ENCODE data around the gene ANKRD26. TPM values are rescaled to one million over a fixed set of nuclear protein-coding genes. Genes with fewer than 3 reads are reported as not detected.

The ANKRD26 gene
- total and polyA plus RNA-seq, 9 of the 15 experiments (the other 6 are each of a cell fraction or from before 2014, with no cell fraction given) = 2.3 to 12.3 (median 4.9) TPM

GRCh38 chr10:27145937-27146336 lies 45.6 kb upstream of the ANKRD26 start:
- ATAC-seq (no peak), FAIRE-seq (no peak), DNase-seq (ENCODE audit: extremely low read depth in 1 of 4, low spot score in 3 of 4) (no peak)
- no peak overlapping the region for H3K27ac ChIP-seq (ENCODE audit: extremely low read depth, low read depth, low read length)
- H3K4me2 ChIP-seq (ENCODE audit: insufficient read depth, low read length) = no peak overlapping the region
- intact Hi-C loops (cut with micrococcal nuclease) = no loop called here
- no peaks in the 10 kb centered on the region for H3K9me3 ChIP-seq (replicated peaks; ENCODE audit: control insufficient read depth, insufficient read depth, low read depth, low read length)
- H2AFZ ChIP-seq (ENCODE audit: low read depth, low read length) = no peak overlapping the region
- H4K20me1 ChIP-seq (replicated peaks; ENCODE audit: control insufficient read depth, insufficient read depth, low read length) = peaks cover 5% of the 10 kb centered on the region; the same call in 1 of the 2 replicates
- in situ Hi-C loops (cut with MboI) = no loop called here
- POLR2A ChIA-PET = interaction anchor here (0.8 to 1.3 kb wide), 2 partner anchors 8 to 94 kb away, joined by 3 to 7 read pairs; partner anchors contain the start of gene YME1L1
- no peak overlapping the region for H3K4me3 ChIP-seq
- no peaks in the 10 kb centered on the region for H3K9me1 ChIP-seq (ENCODE audit: control insufficient read depth, insufficient read depth, low read length)
- peaks cover 87% of the 10 kb centered on the region for H3K36me3 ChIP-seq (ENCODE audit: control insufficient read depth, insufficient read depth, low read length)
- no peak overlapping the region for H3K9ac ChIP-seq (ENCODE audit: insufficient read depth in 1 of 2, low read depth in 2 of 2, low read length in 2 of 2)
- TF ChIP-seq XRCC3 (IDR thresholded peaks at IDR 0.05) (no peak), ELF2 (CRISPR knock-in tag; IDR thresholded peaks at IDR 0.05) (no peak), TEAD1 (CRISPR knock-in tag; IDR thresholded peaks at IDR 0.05) (no peak), RNF2 (IDR thresholded peaks at IDR 0.05) (no peak), ZNF12 (CRISPR knock-in tag; IDR thresholded peaks at IDR 0.05) (no peak), CEBPB (tag; IDR thresholded peaks at IDR 0.05) (no peak), MBD2 (IDR thresholded peaks at IDR 0.05; ENCODE audit: borderline replicate concordance, low read depth) (no peak), ZNF696 (CRISPR knock-in tag; conservative IDR thresholded peaks at IDR 0.05) (no peak), SFPQ (IDR thresholded peaks at IDR 0.05; ENCODE audit: low read depth, low read length) (no peak), HES1 (IDR thresholded peaks at IDR 0.05; ENCODE audit: low read depth) (no peak), BRD9 (IDR thresholded peaks at IDR 0.05; ENCODE audit: low read depth, partially characterized antibody) (no peak), NONO (IDR thresholded peaks at IDR 0.05; ENCODE audit: low read depth in 2 of 2, low read length in 1 of 2) (no peak), MYC (IDR thresholded peaks at IDR 0.05; ENCODE audit: low read depth, low read length) (no peak), MYC (CRISPR knock-in tag; IDR thresholded peaks at IDR 0.05; ENCODE audit: borderline replicate concordance, low read depth) (no peak), SREBF2 (CRISPR knock-in tag; IDR thresholded peaks at IDR 0.05) (no peak), SMARCA4 (IDR thresholded peaks at IDR 0.05) (no peak), RCOR1 (IDR thresholded peaks at IDR 0.05; ENCODE audit: borderline replicate concordance in 1 of 2, low read depth in 2 of 2, low read length in 2 of 2) (no peak), ZFP30 (CRISPR knock-in tag; IDR thresholded peaks at IDR 0.05; ENCODE audit: borderline replicate concordance) (no peak), NFXL1 (CRISPR knock-in tag; IDR thresholded peaks at IDR 0.05) (no peak), ZNF311 (CRISPR knock-in tag; IDR thresholded peaks at IDR 0.05) (no peak), CHAMP1 (IDR thresholded peaks at IDR 0.05) (no peak)
- peaks cover 61% of the 10 kb centered on the region for H3K79me2 ChIP-seq (ENCODE audit: control insufficient read depth, insufficient read depth, low read length)
- CTCF ChIA-PET (ENCODE audit: low intra/inter-chr PET ratio) = no interaction called here
- no peaks in the 10 kb centered on the region for H3K27me3 ChIP-seq (ENCODE audit: control insufficient read depth in 2 of 2, insufficient read depth in 2 of 2, low read length in 2 of 2)
- BruUV-seq (replicated peaks) = no TSS peak
- no peaks in the 10 kb centered on the region; a peak in 2 of 5 replicates for H3K4me1 ChIP-seq (replicated peaks in 1 of 2; ENCODE audit: control insufficient read depth in 2 of 2, insufficient read depth in 2 of 2, low read length in 2 of 2)

All from K562 (cell line).